SH-SY5Y (cell line): ENCODE data around the gene CYP21A2.

ENCODE experiments used
- GATA2 ChIP-seq: IDR thresholded peaks from 2 replicates; pipeline ENCODE4 v1.6.1; 2011; ENCODE audit warnings: mild to moderate bottlenecking, low read depth, low read length
- GATA3 ChIP-seq: IDR thresholded peaks from 2 replicates; pipeline ENCODE4 v1.6.1; 2011; ENCODE audit warnings: low read depth, mild to moderate bottlenecking, low read length, moderate library complexity

DNA sequence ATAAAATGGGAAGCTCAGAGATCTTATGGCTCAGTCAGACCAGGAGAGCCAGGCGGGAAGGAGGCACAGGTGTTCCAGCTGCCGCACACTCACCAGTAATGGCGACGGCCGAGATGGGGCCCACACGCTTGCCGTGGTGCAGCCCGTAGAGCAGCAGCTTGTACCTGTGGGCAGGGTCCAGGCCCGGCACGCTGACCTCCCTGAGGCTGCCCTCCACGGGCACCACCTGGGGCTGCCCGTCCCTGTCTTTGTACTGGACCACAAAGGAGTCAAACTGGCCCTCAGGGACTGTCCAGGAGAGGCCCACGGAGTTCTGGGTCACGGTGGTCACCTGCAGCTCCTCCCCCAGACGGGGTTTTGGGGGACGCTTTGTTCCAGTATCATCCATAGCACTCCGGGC is 31.2 kb downstream of the CYP21A2 start:
- no peak for TF ChIP-seq GATA2
- no peak for TF ChIP-seq GATA3
